CD4-positive, alpha-beta T cell (primary cell): Measurements from ENCODE around the gene MTUS2. TPM values are rescaled to one million over a fixed set of nuclear protein-coding genes. Genes with fewer than 3 reads are reported as not detected.

Experiments used
- ATAC-seq: fragments of 200-7000 bp; cut with Tn5 transposase; one replicate; pipeline ENCODE4 v1.10.0; 2022; ENCODE audit warnings: mild to moderate bottlenecking; ENCODE audit not compliant: poor library complexity
- CTCF ChIA-PET: fragments of 350-600 bp; sonication (Branson Sonifier 250); formaldehyde crosslinking; loops from one replicate; lab custom pipeline; 2021; ENCODE audit warnings: antibody characterized with exemption, inconsistent platforms; lab: Charles Lee
- POLR2A ChIA-PET: fragments of 350-600 bp; sonication (Branson Sonifier 250); formaldehyde crosslinking; loops from one replicate; lab custom pipeline; 2021; ENCODE audit warnings: antibody characterized with exemption, inconsistent platforms; lab: Charles Lee
- DNase-seq, 14 experiments: peaks; one replicate each; pipeline ENCODE4 v3.0.0-alpha.2; 2013 to 2020; ENCODE audit warnings: mixed read lengths in 2 of 14
- H3K27ac ChIP-seq, 2 donors: one replicate each; pipeline versions ENCODE4 v1.5.1 to v1.7.0; 2013; ENCODE audit warnings: low read length in 2 of 2, low read depth in 1 of 2, mild to moderate bottlenecking in 1 of 2
- H3K27me3 ChIP-seq, 2 experiments: 1 replicate in 1 of 2; 2 replicates in 1 of 2; pipeline versions ENCODE4 v1.6.1 to v1.7.0; 2013; ENCODE audit warnings: low read length in 2 of 2, control low read depth in 1 of 2, mild to moderate bottlenecking in 1 of 2, moderate library complexity in 1 of 2; ENCODE audit not compliant: insufficient read depth in 2 of 2, control insufficient read depth in 1 of 2
- H3K36me3 ChIP-seq: one replicate; pipeline ENCODE4 v1.6.1; 2013; ENCODE audit warnings: low read length, control low read depth; ENCODE audit not compliant: insufficient read depth
- H3K4me1 ChIP-seq: one replicate; pipeline ENCODE4 v1.6.1; 2013; ENCODE audit warnings: low read length, control low read depth; ENCODE audit not compliant: insufficient read depth
- H3K4me3 ChIP-seq: one replicate; pipeline ENCODE4 v1.5.1; 2013; ENCODE audit warnings: mild to moderate bottlenecking, low read length, moderate library complexity
- H3K9me3 ChIP-seq, 2 experiments: 1 replicate in 1 of 2; 2 replicates in 1 of 2; pipeline versions ENCODE4 v1.6.1 to v1.7.0; 2013; ENCODE audit warnings: low read length in 2 of 2, mild to moderate bottlenecking in 2 of 2, control low read depth in 1 of 2, moderate library complexity in 1 of 2; ENCODE audit not compliant: control insufficient read depth in 1 of 2, insufficient read depth in 1 of 2
- H3K27ac Mint-ChIP-seq: one replicate; pipeline ENCODE4 v1.8.0; 2020; ENCODE audit warnings: mixed read lengths
- H3K27me3 Mint-ChIP-seq: one replicate; pipeline ENCODE4 v1.8.0; 2021; ENCODE audit warnings: mixed read lengths
- H3K36me3 Mint-ChIP-seq: one replicate; pipeline ENCODE4 v1.8.0; 2021; ENCODE audit warnings: low read depth, mixed read lengths
- H3K4me1 Mint-ChIP-seq: one replicate; pipeline ENCODE4 v1.8.0; 2021; ENCODE audit warnings: low read depth, mixed read lengths
- H3K4me3 Mint-ChIP-seq: one replicate; pipeline ENCODE4 v1.8.0; 2020; ENCODE audit warnings: mild to moderate bottlenecking, mixed read lengths
- H3K9me3 Mint-ChIP-seq: one replicate; pipeline ENCODE4 v1.8.0; 2020; ENCODE audit warnings: mixed read lengths
- intact Hi-C, 2 experiments: fragments of 100-400 bp; cut with DNase I in 1 of 2; cut with micrococcal nuclease in 1 of 2; formaldehyde crosslinking; loops; one replicate each; pipeline versions ENCODE4 v1.15.1 to v1.9.0; 2023 to 2025; cut with DNase I, micrococcal nuclease
- total RNA-seq, 174 experiments: library from RNA in 2 of 174; stranded (reverse) in 2 of 174; gene quantifications; one replicate each; pipeline ENCODE4 v1.2.3 and lab custom pipeline; 2021 to 2026
- TF ChIP-seq, protein P1 (sequence below): fragments of 200-600 bp; IDR thresholded peaks from one replicate; pipeline ENCODE4 v1.8.0; 2022; ENCODE audit warnings: antibody characterized with exemption, mild to moderate bottlenecking

Gene MTUS2
- total RNA-seq, 2 experiments from 2014 or later = 0.38 to 0.81 TPM

GRCh38 chr13:29422015-29422414, 601.9 kb downstream of the MTUS2 start:
- Mint-ChIP-seq H3K27ac (no peak overlapping the region), H3K9me3 (no peaks in the 10 kb centered on the region), H3K36me3 (no peaks in the 10 kb centered on the region), H3K4me3 (no peak overlapping the region), H3K4me1 (no peaks in the 10 kb centered on the region), H3K27me3 (peaks cover 65% of the 10 kb centered on the region)
- Histone ChIP-seq H3K27ac (no peak overlapping the region), H3K36me3 (no peaks in the 10 kb centered on the region), H3K27me3 (peaks cover 11 to 21% of the 10 kb centered on the region in 2 experiments), H3K4me1 (no peaks in the 10 kb centered on the region), H3K9me3 (no peaks in the 10 kb centered on the region), H3K4me3 (no peak overlapping the region)
- TF ChIP-seq, protein P1, sequence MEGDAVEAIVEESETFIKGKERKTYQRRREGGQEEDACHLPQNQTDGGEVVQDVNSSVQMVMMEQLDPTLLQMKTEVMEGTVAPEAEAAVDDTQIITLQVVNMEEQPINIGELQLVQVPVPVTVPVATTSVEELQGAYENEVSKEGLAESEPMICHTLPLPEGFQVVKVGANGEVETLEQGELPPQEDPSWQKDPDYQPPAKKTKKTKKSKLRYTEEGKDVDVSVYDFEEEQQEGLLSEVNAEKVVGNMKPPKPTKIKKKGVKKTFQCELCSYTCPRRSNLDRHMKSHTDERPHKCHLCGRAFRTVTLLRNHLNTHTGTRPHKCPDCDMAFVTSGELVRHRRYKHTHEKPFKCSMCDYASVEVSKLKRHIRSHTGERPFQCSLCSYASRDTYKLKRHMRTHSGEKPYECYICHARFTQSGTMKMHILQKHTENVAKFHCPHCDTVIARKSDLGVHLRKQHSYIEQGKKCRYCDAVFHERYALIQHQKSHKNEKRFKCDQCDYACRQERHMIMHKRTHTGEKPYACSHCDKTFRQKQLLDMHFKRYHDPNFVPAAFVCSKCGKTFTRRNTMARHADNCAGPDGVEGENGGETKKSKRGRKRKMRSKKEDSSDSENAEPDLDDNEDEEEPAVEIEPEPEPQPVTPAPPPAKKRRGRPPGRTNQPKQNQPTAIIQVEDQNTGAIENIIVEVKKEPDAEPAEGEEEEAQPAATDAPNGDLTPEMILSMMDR = no peak
- intact Hi-C loops = no loop called here
- POLR2A ChIA-PET = no interaction called here
- no peak for ATAC-seq
- DNase-seq = no peak
- CTCF ChIA-PET = no interaction called here

GRCh38 chr13:29423050-29423449, 602.9 kb downstream of the MTUS2 start:
- Mint-ChIP-seq H3K4me3 (no peak overlapping the region), H3K4me1 (no peaks in the 10 kb centered on the region), H3K27ac (no peak overlapping the region), H3K27me3 (peaks cover 73% of the 10 kb centered on the region), H3K36me3 (no peaks in the 10 kb centered on the region), H3K9me3 (no peaks in the 10 kb centered on the region)
- TF ChIP-seq, protein P1 = no peak
- Histone ChIP-seq H3K36me3 (no peaks in the 10 kb centered on the region), H3K9me3 (no peaks in the 10 kb centered on the region), H3K4me3 (no peak overlapping the region), H3K27ac (no peak overlapping the region), H3K27me3 (peaks cover 10 to 31% of the 10 kb centered on the region in 2 experiments), H3K4me1 (no peaks in the 10 kb centered on the region)
- ChIA-PET CTCF (no interaction called here), POLR2A (no interaction called here)
- DNase-seq (no peak), ATAC-seq (no peak)
- intact Hi-C loops = no loop called here

GRCh38 chr13:29427937-29428309, 607.8 kb downstream of the MTUS2 start:
- Mint-ChIP-seq H3K9me3 (no peaks in the 10 kb centered on the region), H3K36me3 (no peaks in the 10 kb centered on the region), H3K4me3 (no peak overlapping the region), H3K27ac (no peak overlapping the region), H3K4me1 (no peaks in the 10 kb centered on the region), H3K27me3 (peaks cover 71% of the 10 kb centered on the region)
- Histone ChIP-seq H3K27me3 (peaks cover 17 to 55% of the 10 kb centered on the region in 2 experiments), H3K9me3 (no peaks in the 10 kb centered on the region), H3K36me3 (no peaks in the 10 kb centered on the region), H3K4me1 (no peaks in the 10 kb centered on the region), H3K4me3 (no peak overlapping the region), H3K27ac (no peak overlapping the region)
- ChIA-PET POLR2A (no interaction called here), CTCF (no interaction called here)
- intact Hi-C loops = no loop called here
- ATAC-seq (no peak), DNase-seq (no peak)
- TF ChIP-seq, protein P1 = no peak
